Left lung (tissue), 10 donors: ENCODE results near the gene CRIM1. TPM values are rescaled to one million over a fixed set of nuclear protein-coding genes. Genes with fewer than 3 reads are reported as not detected.

Experiments used
- ATAC-seq: fragments of 200-7000 bp; cut with Tn5 transposase; one replicate; pipeline ENCODE4 v1.9.1; 2020; ENCODE audit warnings: moderate library complexity
- DNase-seq, 4 donors: peaks; one replicate each; pipeline ENCODE4 v3.0.0-alpha.2; 2013 to 2020
- H3K27ac ChIP-seq, 2 donors: fragments of 200-600 bp; sonication (generic) in 1 of 2; one replicate each; pipeline versions ENCODE4 v1.5.0 to v1.8.0; 2020 to 2021
- H3K27me3 ChIP-seq, 2 donors: fragments of 200-600 bp; sonication (generic) in 1 of 2; one replicate each; pipeline versions ENCODE4 v1.5.0 to v1.8.0; 2020 to 2021
- H3K36me3 ChIP-seq, 2 donors: fragments of 200-600 bp; sonication (generic) in 1 of 2; one replicate each; pipeline versions ENCODE4 v1.5.0 to v1.8.0; 2020 to 2021
- H3K4me1 ChIP-seq, 2 donors: fragments of 200-600 bp; one replicate each; pipeline ENCODE4 v1.8.0; 2021
- H3K4me3 ChIP-seq, 2 donors: fragments of 200-600 bp; sonication (generic) in 1 of 2; one replicate each; pipeline versions ENCODE4 v1.5.0 to v1.8.0; 2020 to 2021; ENCODE audit warnings: mild to moderate bottlenecking in 1 of 2
- H3K9me3 ChIP-seq, 2 donors: fragments of 200-600 bp; sonication (generic) in 1 of 2; one replicate each; pipeline versions ENCODE4 v1.5.0 to v1.8.0; 2020 to 2021
- CTCF ChIP-seq, 2 donors: fragments of 200-600 bp; sonication (generic) in 1 of 2; IDR thresholded peaks; one replicate each; pipeline versions ENCODE4 v1.5.0 to v1.8.0; 2021; ENCODE audit warnings: antibody characterized with exemption in 2 of 2
- intact Hi-C, 2 donors: fragments of 100-400 bp; cut with DNase I; formaldehyde crosslinking; loops; one replicate each; pipeline versions ENCODE4 v1.11.2 to v1.14.2; 2022
- polyA plus RNA-seq, 6 donors: library from polyadenylated mRNA; unstranded; fragments of 120-200 nt; gene quantifications; one replicate each; pipeline ENCODE4 v1.2.1, GENCODE V29; 2013; ENCODE audit not compliant: insufficient read length in 6 of 6
- total RNA-seq, 2 donors: library from RNA; stranded (reverse); fragmentation: NEBNext Ultra II Directional; extraction: Animal tissue kit (Norgen Biotek cat#: 25700); gene quantifications; one replicate each; pipeline ENCODE4 v1.2.1, GENCODE V29; 2021
- donor health status: DM: no; HTN: yes; CAD: no.
- donor health status: DM: no; HTN: no; CAD: no.

Gene CRIM1
- total and polyA plus RNA-seq, 8 donors, result 28.7 to 72.9 (median 31.4) TPM

- intact Hi-C loops, result no loop called here
- Histone ChIP-seq H3K27me3 (no peaks in the 10 kb centered on the region), H3K4me3 (no peak overlapping the region), H3K36me3 (no peaks in the 10 kb centered on the region), H3K4me1 (peaks cover 23 to 43% of the 10 kb centered on the region in 2 donors), H3K27ac (peak overlapping the region; percentile 29 to 46), H3K9me3 (no peaks in the 10 kb centered on the region)
- ATAC-seq (no peak), DNase-seq (no peak)
- TF ChIP-seq CTCF (IDR thresholded peaks at IDR 0.05), result no peak
Measured at GRCh38 chr2:36411962-36412444, 56.4 kb downstream of the CRIM1 start.

GRCh38 chr2:36413218-36413617 is 57.6 kb downstream of the CRIM1 start:
- H3K27ac ChIP-seq, result peak overlapping the region in 1 of 2 donors; percentile 33
- intact Hi-C loops, result no loop called here
- peak in 2 of 4 donors; percentile 40 to 53 for DNase-seq
- peaks cover 23 to 33% of the 10 kb centered on the region in 2 donors for H3K4me1 ChIP-seq
- H3K27me3 ChIP-seq, result no peaks in the 10 kb centered on the region
- no peaks in the 10 kb centered on the region for H3K36me3 ChIP-seq
- ATAC-seq, result no peak
- TF ChIP-seq CTCF (IDR thresholded peaks at IDR 0.05), result no peak
- H3K9me3 ChIP-seq, result no peaks in the 10 kb centered on the region
- no peak overlapping the region for H3K4me3 ChIP-seq

GRCh38 chr2:36414307-36414706 is 58.7 kb downstream of the CRIM1 start:
- no peak for TF ChIP-seq CTCF (IDR thresholded peaks at IDR 0.05)
- Histone ChIP-seq H3K9me3 (no peaks in the 10 kb centered on the region), H3K27me3 (no peaks in the 10 kb centered on the region), H3K36me3 (no peaks in the 10 kb centered on the region), H3K4me1 (peaks cover 22 to 23% of the 10 kb centered on the region in 2 donors), H3K27ac (no peak overlapping the region), H3K4me3 (no peak overlapping the region)
- ATAC-seq (no peak), DNase-seq (no peak)
- intact Hi-C loops, result no loop called here

- Histone ChIP-seq H3K27me3 (no peaks in the 10 kb centered on the region), H3K4me3 (no peak overlapping the region), H3K27ac (no peak overlapping the region), H3K9me3 (no peaks in the 10 kb centered on the region), H3K4me1 (peaks cover 11 to 13% of the 10 kb centered on the region in 2 donors), H3K36me3 (no peaks in the 10 kb centered on the region)
- ATAC-seq, result no peak
- intact Hi-C loops, result no loop called here
- no peak for TF ChIP-seq CTCF (IDR thresholded peaks at IDR 0.05)
- DNase-seq, result no peak
Measured at GRCh38 chr2:36415381-36416022, 59.9 kb downstream of the CRIM1 start.

- DNase-seq (peak in 2 of 4 donors; percentile 32 to 56), ATAC-seq (no peak)
- intact Hi-C loops, result no loop called here
- Histone ChIP-seq H3K27me3 (no peaks in the 10 kb centered on the region), H3K4me3 (no peak overlapping the region), H3K36me3 (no peaks in the 10 kb centered on the region), H3K27ac (no peak overlapping the region), H3K4me1 (peaks cover 4% of the 10 kb centered on the region in 2 donors), H3K9me3 (no peaks in the 10 kb centered on the region)
- no peak for TF ChIP-seq CTCF (IDR thresholded peaks at IDR 0.05)
Measured at GRCh38 chr2:36416370-36417165, 61.0 kb downstream of the CRIM1 start.
